Midbrain (tissue), 1 donor: ENCODE measurements around the gene ARID1B.

Source experiments
- DNase-seq: peaks from one replicate; lab custom pipeline; 2025; lab: John Stamatoyannopoulos, UW

Gene ARID1B

DNA sequence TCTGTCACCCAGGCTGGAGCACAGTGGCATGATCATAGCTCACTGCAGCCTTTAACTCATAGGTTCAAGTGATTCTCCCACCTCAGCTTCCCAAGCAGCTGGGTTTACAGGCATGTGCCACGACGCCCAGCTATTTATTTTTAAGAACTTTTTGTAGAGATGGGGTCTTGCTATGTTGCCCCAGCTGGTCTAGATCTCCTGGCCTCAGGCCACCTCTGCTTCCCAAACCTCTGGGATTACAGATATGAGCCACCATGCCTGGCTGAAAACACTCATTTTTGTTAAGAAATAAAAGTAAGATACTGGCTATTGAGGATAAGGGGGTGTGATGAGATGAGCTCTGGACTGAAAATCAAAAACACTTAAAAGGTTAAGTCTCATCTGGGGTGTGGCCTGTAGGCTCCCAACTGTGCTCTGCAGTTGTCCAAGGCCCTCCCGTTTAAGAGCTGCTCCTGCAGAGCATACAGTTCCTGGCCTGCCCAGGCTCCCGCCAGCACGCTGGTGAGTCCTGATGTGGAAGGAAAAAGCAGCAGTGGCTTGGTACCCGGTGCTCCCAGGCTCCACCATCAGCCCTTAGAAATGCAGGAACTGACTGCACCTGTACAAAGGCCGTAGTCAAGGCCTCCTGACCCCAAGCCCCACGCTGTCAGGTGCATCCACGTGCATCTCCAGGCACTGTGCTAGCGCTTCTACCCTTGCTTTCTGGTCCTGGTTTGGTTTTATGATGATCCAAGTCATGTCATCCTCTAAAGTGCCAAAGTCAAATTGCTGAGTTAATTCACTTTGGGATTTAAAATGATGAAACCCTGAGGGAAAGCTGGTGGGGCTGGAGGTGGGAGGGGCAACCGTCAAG lies 434.7 kb downstream of the ARID1B start:
- DNase-seq: no peak

DNA sequence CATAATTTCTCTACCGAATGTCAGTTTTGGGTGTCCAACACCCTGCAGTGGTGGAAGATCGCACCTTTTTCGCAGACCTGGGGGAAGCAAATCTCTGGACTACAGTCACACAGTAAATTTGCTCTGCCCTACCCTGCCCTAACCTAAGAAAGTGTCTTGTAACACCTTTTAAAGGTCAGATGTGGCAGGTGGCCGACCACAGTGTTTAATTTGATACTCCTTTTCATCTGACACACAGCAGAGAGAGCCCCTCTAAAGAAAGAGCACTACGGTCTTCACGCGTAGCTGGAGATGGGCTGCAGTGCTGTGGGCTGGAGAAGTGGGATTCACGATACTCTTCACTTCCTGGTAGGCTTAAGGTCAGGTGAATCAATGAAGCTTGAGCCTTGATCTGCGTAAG lies 436.2 kb downstream of the ARID1B start:
- no peak for DNase-seq

DNA sequence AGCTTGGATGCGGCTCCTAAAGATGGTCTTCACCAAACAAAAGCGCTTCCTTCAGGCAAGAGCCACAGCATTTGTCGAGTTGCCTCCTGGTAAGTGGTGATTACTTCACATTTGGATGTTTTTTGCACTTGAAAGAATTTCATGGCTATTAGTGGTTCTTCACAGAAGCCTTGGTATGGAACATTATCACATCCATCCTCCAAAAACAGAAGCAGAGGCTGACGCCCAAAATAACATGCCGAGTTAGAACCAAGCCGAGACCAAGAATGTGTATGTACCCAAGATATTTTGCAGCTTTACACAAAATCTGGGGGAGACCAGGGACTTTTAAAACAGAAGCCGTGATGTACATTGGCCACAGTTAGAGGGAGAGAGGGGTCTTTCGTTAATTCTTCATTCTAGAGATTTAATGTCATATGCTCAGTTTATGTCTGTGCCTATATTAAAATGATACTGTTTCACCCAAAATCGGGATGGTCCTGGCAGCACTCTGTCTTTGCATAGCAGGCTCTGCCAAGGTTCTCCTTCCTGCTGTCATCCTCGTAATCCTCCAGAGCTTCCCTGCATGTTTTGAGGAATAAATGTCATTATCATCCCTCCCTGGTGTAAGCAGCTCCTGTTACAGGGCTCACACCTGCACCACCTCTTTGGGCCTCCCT lies 436.9 kb downstream of the ARID1B start:
- DNase-seq: no peak

DNA sequence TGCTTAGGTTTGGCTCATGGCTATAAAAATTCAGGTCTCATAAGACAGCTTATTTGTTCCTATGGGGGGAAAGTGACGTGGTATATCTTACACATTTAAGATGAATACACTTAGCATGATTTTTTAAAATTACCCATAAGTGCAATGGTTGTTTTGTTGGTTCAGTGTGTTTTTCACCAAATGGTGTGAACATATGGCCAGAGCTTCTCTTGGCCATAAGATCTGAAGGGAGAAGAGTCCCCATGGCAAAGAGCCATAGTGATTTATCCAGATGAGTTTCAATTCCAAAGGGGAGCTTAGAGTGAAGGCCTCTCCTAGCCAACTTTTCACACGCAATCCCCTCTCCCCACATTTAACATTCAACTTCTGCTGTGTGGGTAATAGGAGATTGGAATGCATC lies 438.5 kb downstream of the ARID1B start:
- no peak for DNase-seq

DNA sequence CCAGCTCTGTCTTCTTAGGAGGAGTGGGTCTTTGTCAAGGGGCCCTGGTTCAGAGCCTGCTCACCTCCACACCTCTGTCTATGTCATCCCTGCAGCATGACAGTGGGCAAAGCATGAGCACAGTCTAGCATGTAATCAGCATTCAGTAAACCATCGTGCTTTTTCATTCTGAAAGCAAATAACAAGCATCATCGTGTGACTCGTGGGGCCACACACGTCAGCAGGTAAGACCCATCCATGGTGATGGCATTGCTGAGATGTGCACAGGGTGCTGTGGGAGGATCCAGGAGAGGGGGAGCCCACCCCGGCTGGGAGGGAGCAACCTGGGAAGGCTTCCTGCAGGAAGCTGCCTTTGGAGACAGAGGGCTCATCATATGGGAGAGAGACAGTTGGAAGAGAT lies 439.4 kb downstream of the ARID1B start:
- no peak for DNase-seq

DNA sequence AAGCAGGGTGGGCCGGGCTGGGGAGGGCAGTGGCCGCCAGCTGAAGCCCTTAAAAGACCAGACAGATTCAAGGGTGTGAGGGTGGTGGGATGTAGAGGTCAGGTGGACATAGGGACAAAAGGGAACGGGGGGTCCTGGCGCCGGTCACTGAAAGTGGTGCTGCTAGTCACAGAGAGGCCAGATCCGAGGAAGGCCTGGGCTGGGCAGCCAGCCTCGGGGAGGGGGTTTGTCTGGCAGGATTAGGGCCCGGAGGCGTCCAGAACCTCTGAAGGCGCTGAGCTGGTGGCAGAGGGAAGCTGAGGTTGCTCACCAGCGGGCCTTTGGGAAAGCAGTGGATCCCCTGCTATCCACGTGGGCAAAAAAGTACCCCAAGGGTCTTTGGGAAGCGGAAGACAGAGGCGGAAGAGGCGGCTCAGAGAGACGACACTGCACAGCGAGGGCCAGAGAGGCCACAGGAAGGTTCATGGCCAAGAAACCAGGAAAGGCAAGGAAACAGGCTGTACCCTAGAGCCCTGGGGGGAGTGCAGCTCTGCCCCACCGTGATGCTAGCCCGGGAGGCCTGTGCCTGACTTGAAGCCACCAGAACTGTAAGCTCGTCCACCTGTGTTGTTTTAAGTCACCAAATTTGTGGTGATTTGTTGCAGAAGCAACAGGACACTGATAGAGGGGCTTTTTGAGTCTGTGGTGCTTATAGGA lies 440.2 kb downstream of the ARID1B start:
- no peak for DNase-seq

DNA sequence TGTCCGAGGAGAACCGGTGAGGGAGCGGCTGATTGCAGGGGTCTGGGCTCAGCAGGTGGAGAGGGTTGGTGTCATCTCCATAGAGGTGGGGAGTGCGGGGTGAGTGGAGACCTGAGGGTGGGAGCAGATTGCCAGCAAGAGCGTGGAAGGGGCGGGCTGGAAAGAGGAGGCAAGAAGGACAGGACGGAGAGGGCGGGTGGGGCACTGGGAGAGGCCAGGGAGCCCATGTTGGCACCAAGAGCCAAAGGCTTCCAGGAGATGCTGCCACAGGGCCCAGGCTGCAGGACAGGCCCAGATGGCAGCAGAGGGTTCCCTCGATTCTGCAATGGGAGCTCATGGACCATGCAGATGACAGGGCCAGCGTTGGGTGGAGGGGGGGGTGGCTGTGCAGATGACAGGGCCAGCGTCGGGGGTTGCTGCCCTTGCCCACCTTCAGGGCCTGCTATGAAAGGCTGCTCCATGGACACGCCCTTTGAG lies 440.8 kb downstream of the ARID1B start:
- DNase-seq: no peak

DNA sequence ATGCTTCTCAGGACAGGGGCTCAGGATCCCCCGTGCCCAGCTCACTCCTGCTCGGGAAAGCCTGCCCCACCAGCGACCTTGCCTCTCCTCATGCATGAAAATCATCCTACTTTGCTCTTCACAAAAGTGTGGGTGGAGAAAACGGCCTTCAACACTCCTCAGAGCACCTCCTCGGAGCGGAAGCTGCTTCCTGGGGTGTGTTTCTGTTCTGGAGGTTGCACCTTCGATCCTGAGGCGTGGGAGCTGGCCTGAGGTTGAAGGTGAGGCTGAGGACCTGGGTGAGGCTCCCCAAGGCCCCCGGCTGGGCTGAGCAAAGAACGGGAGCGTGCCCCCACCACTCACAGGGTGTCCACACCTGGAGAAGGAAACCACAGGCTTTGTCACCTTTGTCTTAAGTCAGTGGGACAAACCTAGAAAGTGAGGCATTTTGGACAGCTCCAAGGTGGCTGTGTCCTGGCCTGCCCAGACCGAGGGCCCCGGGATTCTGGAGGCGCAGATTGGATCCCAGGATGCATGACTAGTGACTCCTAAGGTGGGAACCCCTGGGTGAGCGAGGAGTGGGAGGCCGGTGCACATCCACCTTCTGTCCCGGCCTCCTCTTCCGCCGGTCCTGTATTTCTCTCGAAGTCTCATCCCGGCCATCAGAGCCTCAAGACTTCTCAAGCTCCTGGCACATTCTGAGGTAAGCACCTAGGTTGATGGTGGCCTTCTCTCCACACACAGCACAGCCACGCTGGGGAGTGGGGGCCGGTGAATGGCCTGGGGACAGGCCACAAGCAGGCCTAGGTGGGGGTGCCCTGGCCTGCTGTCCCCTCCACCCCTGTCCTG lies 441.4 kb downstream of the ARID1B start:
- DNase-seq: no peak

DNA sequence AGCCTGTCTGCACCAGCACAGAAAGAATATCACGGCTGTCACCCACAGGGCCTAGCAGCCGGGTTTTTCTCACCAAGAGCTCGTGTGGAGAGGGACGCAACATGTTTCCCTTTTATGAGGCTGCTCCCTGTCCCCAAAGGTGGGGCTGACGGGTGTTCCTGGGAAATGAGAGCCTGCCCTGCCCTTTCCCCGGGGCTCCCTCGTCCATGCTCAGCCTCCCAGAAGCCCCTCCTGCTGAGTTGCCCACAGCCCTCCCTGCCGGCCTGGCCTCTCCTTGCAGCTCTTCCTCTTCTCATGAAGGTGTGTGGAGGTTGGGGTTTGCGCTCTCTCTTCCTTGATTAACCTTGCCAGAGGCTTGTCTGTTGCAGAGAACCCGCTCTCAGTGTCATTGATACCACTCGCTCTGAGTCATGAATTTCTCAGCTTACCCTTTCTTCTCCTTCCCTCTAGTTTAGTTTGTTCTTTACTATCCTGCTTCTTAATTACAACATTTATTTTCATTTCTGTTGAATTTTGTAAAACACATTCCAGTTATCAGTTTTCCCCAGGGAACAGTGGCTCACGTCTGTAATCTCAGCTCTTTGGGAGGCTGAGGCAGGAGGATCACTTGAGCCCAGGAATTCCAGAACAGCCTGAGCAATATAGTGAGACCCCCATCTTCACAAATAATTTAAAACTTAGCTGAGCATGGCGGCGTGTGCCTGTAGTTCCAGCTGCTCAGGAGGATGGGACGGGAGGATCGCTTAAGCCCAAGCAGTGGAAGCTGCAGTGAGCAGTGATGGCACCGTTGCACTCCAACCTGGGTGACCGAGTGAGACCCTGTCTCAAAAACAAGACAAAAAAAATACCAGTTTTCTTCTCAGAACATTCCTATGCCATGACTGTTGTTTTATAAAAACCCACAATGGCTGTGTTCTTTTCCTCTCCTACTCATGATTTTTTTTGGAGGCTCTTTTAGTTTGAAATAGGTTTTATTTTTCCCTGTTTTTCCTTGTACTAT lies 442.3 kb downstream of the ARID1B start:
- no peak for DNase-seq

DNA sequence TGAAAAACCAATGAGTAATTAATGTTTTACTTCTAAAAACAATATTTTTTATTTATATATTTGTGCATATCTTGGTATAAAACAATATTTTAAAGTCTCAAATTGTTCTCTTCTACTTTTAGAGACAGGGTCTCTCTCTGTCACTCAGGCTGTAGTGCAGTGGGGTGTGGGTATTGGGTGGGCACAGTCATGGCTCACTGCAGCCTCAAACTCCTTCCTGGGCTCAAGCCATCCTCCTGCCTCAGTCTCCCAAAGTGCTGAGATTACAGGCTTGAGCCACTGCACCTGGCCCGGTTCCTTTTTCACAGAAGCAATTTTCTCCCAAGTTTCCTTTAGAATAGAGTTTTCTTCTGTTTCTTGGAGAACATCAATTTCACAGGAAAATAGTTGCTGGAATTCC lies 443.3 kb downstream of the ARID1B start:
- no peak for DNase-seq

DNA sequence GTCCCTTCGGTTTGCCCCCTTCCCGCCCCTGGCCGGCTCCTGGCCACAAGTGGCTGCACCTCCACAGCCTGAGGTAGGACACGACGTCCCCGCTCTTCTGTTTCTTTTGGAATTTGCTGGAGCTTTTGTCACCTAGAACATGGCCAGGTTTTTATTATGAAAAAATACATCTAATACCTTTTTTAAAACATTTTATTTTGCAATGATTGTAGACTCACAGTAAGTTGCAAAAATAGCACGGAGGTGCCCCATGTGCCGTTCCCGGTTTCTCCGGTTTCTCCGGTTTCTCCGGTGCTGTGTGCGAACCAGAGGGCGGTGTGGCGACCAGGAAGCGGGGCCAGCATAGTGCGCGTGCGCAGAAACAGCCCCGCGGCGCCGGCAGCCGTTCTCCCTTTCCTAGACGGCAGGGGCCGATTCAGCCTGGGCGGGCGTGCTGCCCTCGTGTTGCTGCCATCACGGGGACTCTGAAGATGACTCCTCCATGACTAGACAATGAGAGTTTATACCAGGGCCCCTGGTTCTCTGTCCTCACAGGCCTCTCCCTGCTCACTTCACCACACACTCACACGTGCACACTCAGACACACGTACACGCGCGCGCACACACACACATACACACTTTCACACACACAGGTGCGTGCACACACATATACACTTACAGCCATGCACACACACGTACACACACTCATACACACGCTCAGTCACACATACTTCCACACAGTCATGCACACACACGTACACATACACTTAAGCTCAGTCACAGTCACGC lies 444.1 kb downstream of the ARID1B start:
- peak; percentile 62 for DNase-seq

DNA sequence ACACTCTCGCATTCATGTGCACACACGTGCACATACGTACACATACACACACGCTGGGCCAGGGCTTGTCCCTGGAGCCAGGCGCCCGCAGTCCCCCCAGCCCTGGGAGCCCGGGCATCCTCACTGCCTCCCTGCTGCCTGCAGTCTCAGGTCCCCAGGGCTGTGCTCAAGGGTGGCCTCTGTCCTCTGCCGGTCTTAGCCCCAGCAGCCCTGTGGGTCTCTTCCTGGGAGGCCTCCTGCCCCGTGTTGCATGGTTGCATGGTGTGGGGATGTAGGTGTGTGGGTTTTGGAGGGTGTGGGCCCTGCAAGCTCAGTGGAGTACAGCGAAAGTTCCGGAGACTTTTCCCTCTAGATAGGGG lies 444.6 kb downstream of the ARID1B start:
- DNase-seq: no peak

DNA sequence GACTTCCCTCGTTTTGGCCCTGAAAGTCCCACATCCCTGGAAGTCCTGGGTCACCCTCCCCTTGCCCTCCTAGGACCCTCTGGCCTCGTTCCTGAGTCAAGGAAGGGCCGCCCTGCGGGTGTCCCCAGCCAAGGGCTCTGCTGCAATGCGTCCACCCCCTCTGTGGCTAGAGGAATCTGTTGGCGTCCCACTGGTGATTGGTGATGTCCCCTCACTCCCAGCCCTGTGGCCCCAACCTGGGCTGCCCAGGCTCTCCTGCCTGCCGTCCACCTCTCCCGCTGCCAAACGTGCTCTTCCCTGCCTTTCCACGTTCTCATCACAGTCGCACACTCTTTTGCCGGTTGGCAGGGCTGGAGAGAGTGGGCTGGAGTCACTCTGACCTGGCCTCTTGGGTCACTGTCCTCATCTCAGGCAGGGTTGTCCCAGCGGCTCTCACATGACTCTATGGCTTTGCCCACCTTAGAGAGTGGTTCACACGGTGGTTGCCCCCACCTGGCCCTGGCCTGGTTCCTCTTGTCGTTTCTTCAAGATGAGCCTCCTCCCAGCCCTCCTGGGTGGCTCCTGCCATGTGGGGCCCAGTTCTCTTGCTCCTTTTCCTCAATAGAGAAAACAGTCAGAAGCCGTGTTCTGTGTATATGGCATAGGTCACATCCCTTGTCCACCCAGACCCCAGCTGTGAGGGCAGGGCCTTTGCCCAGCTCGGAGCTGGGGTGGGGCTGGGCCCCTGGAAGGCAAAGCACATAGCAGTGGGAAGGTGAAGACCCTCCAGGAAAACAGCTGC lies 445.2 kb downstream of the ARID1B start:
- no peak for DNase-seq

DNA sequence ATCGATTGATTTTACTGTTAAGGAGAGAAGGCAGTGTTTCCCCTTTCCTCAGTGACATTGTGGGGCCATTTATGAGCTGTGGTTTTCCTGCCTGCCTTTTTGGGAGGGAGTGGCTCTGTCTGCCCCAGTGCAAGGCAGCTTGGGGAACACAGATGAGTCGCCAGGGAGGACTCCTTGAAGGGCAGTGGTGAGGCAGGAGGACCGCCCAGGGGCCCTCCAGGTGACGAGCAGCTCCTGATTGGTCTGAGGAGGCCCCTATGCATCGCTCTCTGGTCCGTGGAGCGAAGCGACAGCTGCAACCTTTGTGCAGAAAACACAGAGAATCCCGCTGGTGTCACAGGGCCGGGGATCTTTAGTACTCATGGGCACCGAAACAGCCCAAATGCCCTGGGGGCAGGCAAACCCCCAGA lies 445.8 kb downstream of the ARID1B start:
- no peak for DNase-seq

DNA sequence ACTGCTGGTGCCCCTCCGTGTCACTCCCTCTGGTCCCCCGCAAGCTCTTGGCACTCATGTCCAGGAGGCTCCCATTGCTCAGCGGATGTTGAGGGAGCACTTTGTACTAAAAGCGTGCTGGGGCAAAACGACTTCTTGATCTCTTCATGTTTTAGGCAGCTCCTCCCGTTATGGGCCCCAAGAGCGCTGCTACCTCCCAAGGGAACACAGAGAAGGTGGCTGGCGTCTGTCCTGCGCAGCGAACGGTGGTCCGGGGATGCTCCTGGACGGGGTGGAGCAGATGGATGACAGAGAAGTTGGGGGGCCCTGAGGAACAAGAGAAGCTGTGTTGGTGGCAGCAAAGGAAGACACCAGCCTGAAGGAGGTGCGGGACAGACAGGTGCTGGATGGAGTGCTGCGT lies 446.3 kb downstream of the ARID1B start:
- no peak for DNase-seq

DNA sequence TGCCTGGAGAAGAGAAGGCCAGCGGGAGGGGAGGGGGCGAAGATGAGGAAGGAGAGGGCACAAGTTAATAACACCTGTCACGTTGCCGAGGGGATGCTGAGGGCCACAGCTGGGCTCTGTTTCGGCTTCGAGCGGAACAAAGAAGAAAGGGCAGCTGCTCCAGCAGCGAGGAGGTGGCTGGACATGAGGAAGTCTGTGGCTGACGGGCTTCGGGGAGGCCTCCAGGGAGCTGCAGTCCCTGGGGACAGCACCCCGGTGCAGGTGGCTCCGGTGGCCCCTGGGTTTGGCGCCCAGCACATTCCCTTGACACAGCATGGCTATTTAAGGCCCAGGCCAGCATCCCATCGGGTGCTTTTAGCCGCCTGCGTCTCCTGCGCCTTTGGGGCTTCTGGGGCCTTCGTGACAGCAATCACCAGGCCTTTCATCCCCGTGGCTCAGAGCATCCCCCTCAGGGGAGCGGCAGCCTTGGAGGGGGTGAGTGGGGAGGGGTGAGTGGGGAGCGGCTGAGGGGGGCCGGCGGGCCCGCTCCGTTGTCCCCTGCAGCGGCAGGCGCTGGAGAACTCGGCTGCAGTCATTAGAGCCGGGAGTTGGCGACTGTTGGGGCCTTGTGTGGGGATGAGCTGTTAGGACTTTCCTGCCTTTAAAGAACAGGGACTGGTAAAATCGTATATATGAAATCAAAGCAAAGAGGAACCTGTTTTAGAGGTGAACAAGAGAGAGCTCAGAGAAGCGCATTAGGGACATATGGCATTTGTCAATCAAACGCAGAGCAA lies 447.2 kb downstream of the ARID1B start:
- DNase-seq: no peak

DNA sequence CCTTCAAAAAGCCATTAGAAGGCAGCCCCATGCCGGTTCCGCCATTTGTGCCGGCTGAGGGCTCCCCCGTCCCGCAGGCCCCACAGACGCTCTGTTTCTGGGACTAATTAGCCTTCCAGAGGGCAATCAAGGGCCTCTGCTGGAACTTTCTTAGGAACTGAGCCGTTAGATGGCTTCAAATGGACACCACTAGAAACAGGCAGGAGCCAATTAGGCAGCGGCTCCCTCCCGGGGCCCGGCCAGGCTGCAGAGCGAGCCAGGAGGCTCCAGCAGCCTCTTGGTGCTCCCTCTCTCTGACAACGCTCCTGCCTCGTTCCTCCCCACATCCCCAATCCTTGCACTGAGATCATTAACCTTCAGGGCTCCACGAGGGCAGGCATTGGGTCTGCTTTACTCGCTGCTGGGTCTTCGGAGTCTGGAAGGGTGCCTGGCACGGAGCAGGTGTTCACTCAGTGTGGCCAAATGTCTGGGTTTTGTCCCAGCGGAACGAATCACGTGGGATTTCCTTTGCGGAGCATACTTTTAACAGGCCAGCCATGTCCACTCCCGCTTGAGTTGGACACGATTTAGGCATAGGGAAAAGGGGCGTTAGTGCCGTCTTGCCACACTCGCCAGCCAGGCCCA lies 447.9 kb downstream of the ARID1B start:
- DNase-seq: no peak

DNA sequence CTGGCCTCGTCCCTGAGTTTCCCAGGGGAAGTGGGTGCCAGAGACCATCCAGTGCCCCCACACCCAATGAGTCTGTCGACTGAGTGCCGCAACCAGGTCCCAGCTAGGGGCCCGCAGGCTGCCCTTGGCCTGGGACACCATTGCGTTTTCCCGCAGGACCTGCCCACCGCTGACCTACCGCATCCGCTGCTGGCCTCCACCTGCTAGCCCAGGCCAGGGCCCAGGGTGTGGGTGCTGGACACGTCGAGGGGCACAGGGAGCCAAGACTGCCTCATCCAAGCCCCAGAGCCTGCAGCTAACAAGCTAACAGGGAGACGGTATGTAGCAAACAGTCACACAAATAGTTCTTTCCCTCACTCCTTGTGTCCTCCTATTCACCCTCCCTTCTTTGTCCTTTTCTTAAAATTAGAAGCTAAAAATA lies 448.4 kb downstream of the ARID1B start:
- DNase-seq: no peak
